ENCODE data around the gene CACNA2D4. TPM values are rescaled to one million over a fixed set of nuclear protein-coding genes. Genes with fewer than 3 reads are reported as not detected.
A peak's percentile ranks its signal among the peaks of the same experiment; 100 is the strongest.

The CACNA2D4 gene
- total and polyA plus RNA-seq, 11 donors = 0.10 to 9.0 (median 1.2) TPM

DNA sequence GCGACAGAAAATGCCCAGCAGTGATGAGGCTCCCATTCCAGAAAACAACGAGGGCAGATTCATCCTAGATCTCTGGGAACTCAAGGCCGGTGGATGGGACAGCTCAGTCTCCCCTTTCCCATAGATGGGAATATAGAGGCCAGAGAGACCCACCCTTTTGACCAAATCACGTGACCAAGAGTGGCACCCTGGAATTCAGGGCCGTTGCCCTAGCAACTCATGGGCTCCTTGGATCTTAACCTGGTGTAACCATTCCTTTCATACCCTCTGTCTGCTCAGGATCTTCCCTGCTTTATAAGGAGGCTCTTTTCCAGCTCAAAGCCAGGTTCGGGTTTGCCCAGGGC, 106.5 kb downstream of the CACNA2D4 start:
- H3K9me3 ChIP-seq = no peaks in the 10 kb centered on the region
- ATAC-seq = no peak
- TF ChIP-seq, protein P1, sequence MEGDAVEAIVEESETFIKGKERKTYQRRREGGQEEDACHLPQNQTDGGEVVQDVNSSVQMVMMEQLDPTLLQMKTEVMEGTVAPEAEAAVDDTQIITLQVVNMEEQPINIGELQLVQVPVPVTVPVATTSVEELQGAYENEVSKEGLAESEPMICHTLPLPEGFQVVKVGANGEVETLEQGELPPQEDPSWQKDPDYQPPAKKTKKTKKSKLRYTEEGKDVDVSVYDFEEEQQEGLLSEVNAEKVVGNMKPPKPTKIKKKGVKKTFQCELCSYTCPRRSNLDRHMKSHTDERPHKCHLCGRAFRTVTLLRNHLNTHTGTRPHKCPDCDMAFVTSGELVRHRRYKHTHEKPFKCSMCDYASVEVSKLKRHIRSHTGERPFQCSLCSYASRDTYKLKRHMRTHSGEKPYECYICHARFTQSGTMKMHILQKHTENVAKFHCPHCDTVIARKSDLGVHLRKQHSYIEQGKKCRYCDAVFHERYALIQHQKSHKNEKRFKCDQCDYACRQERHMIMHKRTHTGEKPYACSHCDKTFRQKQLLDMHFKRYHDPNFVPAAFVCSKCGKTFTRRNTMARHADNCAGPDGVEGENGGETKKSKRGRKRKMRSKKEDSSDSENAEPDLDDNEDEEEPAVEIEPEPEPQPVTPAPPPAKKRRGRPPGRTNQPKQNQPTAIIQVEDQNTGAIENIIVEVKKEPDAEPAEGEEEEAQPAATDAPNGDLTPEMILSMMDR (IDR thresholded peaks at IDR 0.05) = no peak
- TF ChIP-seq POLR2A (IDR thresholded peaks at IDR 0.05) = no peak
- intact Hi-C loops (cut with DNase I) = loop anchor here in 2 of 10 donors (5.0 kb wide), 2 partner anchors 105 to 115 kb away; partner anchors contain the start of gene CACNA2D4 (in 1 of the 2)
- H3K36me3 ChIP-seq = no peaks in the 10 kb centered on the region
- peaks cover 0 to 51% (median 0%) of the 10 kb centered on the region in 12 donors for H3K4me1 ChIP-seq
- peaks cover 0 to 14% (median 0%) of the 10 kb centered on the region in 9 donors for H3K27me3 ChIP-seq
- peak in 1 of 5 donors; percentile 19 for DNase-seq
- 75 to 82% (median 80%) methylated on average over 6 of the region's 6 CpGs for WGBS, 4 donors
- H3K4me3 ChIP-seq = peak overlapping the region in 1 of 12 donors; percentile 49
- peak overlapping the region in 7 of 12 donors; percentile 24 to 89 (median 50) for H3K27ac ChIP-seq

DNA sequence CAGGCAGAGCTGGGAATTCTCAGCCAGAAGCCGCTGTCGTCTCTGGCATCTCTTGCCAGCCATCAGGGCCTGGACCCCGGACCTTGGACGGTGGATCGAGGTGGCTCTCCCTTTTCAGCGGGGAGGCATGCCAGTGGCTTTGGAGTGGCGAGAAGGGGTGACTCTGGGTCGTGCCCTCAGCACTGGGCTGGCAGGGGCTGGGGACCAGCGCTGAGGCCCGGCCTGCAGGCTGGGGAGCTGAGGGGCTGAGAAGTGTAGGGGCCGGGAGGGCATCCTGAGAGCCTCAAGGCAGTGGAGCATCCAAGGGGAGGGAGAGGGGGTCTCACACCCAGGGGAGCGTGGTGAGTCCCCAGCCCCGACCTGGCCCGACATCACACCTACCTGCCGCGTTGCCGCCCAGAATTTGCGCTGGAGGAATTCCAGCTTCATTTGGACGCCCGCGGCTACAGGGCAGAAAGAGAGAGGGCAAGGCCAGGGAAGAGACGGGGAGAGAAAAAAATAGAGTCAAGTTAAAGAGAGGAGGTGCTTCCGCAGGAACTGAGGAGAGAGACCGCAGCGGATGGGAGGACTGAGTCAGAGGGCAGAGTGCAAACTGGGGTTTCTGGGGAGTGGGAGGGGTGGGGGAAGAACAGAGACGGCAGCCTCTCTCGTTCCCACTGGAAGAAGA, 107.0 kb downstream of the CACNA2D4 start:
- peak in 3 of 5 donors; percentile 20 to 58 (median 20) for DNase-seq

DNA sequence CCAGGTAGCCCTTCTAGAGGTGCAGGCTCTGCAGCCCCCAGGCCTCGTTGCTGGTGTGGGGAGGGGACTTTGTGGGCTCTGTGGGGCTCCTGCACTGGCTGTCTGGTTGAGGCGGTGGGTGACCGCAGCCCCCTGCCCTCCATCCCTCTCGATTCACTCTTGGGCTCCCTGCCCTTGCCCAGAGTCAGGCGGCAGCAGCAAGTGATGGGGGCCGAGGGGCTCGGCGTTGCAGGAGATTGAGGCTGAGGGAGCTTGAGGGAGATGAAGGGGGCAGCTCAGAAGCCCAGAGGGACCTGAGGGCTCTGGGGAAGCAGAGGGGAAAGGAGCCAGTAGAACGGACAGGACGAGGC, 107.5 kb downstream of the CACNA2D4 start:
- DNase-seq (peak in 2 of 5 donors; percentile 12 to 31), ATAC-seq (no peak)
- H3K4me3 ChIP-seq = peak overlapping the region in 1 of 12 donors; percentile 49
- TF ChIP-seq POLR2A (IDR thresholded peaks at IDR 0.05) = no peak
- TF ChIP-seq, protein P1 (IDR thresholded peaks at IDR 0.05) = no peak
- intact Hi-C loops (cut with DNase I) = loop anchor here in 2 of 10 donors (5.0 kb wide), 2 partner anchors 106 to 116 kb away; partner anchors contain the start of gene CACNA2D4 (in 1 of the 2)
- H3K4me1 ChIP-seq = peaks cover 0 to 53% (median 2%) of the 10 kb centered on the region in 12 donors
- WGBS, 4 donors = 88 to 92% (median 88%) methylated on average over 10 of the region's 10 CpGs
- peaks cover 0 to 11% (median 0%) of the 10 kb centered on the region in 9 donors for H3K27me3 ChIP-seq
- no peaks in the 10 kb centered on the region for H3K9me3 ChIP-seq
- peak overlapping the region in 1 of 12 donors; percentile 89 for H3K27ac ChIP-seq
- H3K36me3 ChIP-seq = no peaks in the 10 kb centered on the region

More for the DNA sequence above, 107.0 kb downstream of the CACNA2D4 start:
- peak overlapping the region in 1 of 12 donors; percentile 49 for H3K4me3 ChIP-seq
- peaks cover 0 to 14% (median 0%) of the 10 kb centered on the region in 9 donors for H3K27me3 ChIP-seq
- H3K9me3 ChIP-seq = no peaks in the 10 kb centered on the region
- WGBS, 4 donors = 77 to 79% (median 78%) methylated on average over 27 of the region's 27 CpGs
- ATAC-seq = peak in 1 of 4 donors; percentile 31
- TF ChIP-seq, protein P1 (IDR thresholded peaks at IDR 0.05) = no peak
- TF ChIP-seq POLR2A (IDR thresholded peaks at IDR 0.05) = no peak
- H3K4me1 ChIP-seq = peaks cover 0 to 51% (median 0%) of the 10 kb centered on the region in 12 donors
- no peaks in the 10 kb centered on the region for H3K36me3 ChIP-seq
- H3K27ac ChIP-seq = peak overlapping the region in 1 of 12 donors; percentile 89
- intact Hi-C loops (cut with DNase I) = loop anchor here in 2 of 10 donors (5.0 kb wide), 2 partner anchors 106 to 116 kb away; partner anchors contain the start of gene CACNA2D4 (in 1 of the 2)

DNA sequence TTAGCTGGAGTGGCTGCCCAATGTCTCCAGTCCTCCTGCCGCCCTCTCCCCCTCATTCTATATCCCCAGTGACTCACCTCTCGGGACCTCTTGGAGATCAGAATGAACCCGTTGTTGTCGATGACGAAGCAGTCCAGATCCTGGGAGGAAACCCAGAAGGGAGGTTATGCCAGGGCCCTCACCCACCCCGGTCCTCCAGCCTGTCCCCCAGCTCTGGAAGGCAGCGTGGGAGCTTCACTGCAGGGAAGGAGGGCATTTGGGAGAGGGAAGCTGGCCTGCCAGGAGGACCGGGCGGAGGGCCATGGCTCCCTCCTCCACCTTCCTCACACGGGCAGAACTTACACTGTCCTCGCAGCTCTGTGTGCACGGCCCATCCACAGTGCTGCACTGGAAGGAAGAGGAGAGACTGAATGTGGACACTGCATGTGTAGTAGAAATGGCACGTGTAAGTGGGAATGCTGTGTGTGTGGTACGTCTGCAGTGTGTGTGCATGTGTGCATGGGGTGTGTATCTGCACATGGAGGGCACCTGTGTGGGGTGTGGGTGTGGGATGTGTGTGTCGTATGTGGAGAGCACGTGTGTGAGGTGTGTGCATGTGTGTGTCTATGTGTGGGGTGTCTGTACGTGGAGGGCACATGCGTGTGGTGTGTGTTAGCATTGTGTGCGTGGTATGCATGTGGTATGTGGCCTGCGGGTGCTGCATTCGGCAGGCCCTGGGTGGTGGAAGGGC, 108.1 kb downstream of the CACNA2D4 start:
- DNase-seq (peak in 3 of 5 donors; percentile 21 to 56 (median 22)), ATAC-seq (no peak)
- Histone ChIP-seq H3K27me3 (peaks cover 0 to 7% (median 0%) of the 10 kb centered on the region in 9 donors), H3K4me1 (peaks cover 0 to 56% (median 5%) of the 10 kb centered on the region in 12 donors), H3K27ac (peak overlapping the region in 1 of 12 donors; percentile 89), H3K9me3 (no peaks in the 10 kb centered on the region), H3K36me3 (no peaks in the 10 kb centered on the region), H3K4me3 (no peak overlapping the region)
- no peak for TF ChIP-seq POLR2A (IDR thresholded peaks at IDR 0.05)
- TF ChIP-seq, protein P1 (IDR thresholded peaks at IDR 0.05) = no peak
- 87 to 91% (median 89%) methylated on average over 21 of the region's 21 CpGs for WGBS, 4 donors
- intact Hi-C loops (cut with DNase I) = loop anchor here in 2 of 10 donors (5.0 kb wide), 2 partner anchors 107 to 117 kb away; partner anchors contain the start of gene CACNA2D4 (in 1 of the 2)

Measured in heart left ventricle (tissue), 16 donors.